ENCODE data around the gene ING4.

ING4 gene

DNA sequence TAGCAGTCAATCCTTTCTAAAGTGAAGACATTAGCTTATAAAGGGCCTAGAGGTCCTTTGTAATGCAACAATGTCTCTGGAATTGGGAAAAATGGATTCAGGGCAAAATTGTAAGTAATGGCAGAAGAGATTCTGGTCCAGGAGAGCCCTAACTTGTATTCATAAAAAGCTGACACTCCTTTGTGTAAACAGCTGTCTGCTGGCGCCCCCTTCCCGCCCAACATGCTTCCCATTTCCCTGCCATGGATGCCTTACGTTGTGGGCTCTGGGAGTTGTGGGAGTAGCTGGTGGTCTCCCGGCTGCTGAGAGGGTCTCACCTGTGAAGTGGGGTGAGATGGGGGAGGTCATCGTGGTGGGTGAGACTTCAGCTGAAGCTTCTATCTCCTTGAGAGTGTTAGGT lies 18.0 kb downstream of the ING4 start:
- TF ChIP-seq, protein P1, sequence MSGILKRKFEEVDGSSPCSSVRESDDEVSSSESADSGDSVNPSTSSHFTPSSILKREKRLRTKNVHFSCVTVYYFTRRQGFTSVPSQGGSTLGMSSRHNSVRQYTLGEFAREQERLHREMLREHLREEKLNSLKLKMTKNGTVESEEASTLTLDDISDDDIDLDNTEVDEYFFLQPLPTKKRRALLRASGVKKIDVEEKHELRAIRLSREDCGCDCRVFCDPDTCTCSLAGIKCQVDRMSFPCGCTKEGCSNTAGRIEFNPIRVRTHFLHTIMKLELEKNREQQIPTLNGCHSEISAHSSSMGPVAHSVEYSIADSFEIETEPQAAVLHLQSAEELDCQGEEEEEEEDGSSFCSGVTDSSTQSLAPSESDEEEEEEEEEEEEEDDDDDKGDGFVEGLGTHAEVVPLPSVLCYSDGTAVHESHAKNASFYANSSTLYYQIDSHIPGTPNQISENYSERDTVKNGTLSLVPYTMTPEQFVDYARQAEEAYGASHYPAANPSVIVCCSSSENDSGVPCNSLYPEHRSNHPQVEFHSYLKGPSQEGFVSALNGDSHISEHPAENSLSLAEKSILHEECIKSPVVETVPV (CRISPR knock-in tag; IDR thresholded peaks at IDR 0.05), result no peak
- TF ChIP-seq CSDC2 (CRISPR knock-in tag; IDR thresholded peaks at IDR 0.05) (no peak), ARNTL (CRISPR knock-in tag; IDR thresholded peaks at IDR 0.05; ENCODE audit: borderline replicate concordance, low read depth) (no peak), OSR1 (CRISPR knock-in tag; IDR thresholded peaks at IDR 0.05) (no peak), TCF4 (CRISPR knock-in tag; IDR thresholded peaks at IDR 0.05; ENCODE audit: borderline replicate concordance) (no peak), ZC3H10 (CRISPR knock-in tag; IDR thresholded peaks at IDR 0.05) (no peak), ESRRG (CRISPR knock-in tag; IDR thresholded peaks at IDR 0.05) (no peak), SNAI2 (CRISPR knock-in tag; IDR thresholded peaks at IDR 0.05) (no peak), ZFP30 (CRISPR knock-in tag; IDR thresholded peaks at IDR 0.05) (no peak), ZNF70 (CRISPR knock-in tag; IDR thresholded peaks at IDR 0.05) (no peak), BACH2 (CRISPR knock-in tag; IDR thresholded peaks at IDR 0.05; ENCODE audit: borderline replicate concordance) (no peak)
- TF ChIP-seq, protein P2, sequence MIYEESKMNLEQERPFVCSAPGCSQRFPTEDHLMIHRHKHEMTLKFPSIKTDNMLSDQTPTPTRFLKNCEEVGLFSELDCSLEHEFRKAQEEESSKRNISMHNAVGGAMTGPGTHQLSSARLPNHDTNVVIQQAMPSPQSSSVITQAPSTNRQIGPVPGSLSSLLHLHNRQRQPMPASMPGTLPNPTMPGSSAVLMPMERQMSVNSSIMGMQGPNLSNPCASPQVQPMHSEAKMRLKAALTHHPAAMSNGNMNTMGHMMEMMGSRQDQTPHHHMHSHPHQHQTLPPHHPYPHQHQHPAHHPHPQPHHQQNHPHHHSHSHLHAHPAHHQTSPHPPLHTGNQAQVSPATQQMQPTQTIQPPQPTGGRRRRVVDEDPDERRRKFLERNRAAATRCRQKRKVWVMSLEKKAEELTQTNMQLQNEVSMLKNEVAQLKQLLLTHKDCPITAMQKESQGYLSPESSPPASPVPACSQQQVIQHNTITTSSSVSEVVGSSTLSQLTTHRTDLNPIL (CRISPR knock-in tag; IDR thresholded peaks at IDR 0.05; ENCODE audit: low read depth), result no peak
- ATAC-seq, result peak; percentile 63; the same call in 2 of the 3 replicates

DNA sequence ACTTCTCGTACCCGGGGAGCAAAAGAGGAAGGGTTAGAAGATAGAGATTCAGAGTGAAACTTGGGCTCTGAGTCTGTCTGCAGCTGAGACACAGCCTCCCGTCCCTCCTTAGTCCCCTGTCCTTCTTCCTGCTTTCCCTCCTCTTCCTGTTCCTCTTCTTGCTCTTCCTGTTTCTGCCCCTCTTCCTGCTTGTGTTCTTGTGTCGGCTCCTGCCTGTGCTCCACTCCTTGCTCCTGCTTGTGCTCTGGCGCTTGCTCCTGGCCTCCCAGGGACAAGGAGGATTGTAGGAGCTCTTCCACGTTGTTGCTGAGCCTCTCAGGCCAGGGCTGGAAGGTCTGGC lies 18.7 kb downstream of the ING4 start:
- ATAC-seq, result no peak
- TF ChIP-seq OSR1 (CRISPR knock-in tag; IDR thresholded peaks at IDR 0.05) (no peak), CSDC2 (CRISPR knock-in tag; IDR thresholded peaks at IDR 0.05) (no peak), ZFP30 (CRISPR knock-in tag; IDR thresholded peaks at IDR 0.05) (no peak), ZNF70 (CRISPR knock-in tag; IDR thresholded peaks at IDR 0.05) (no peak), ESRRG (CRISPR knock-in tag; IDR thresholded peaks at IDR 0.05) (no peak), ZC3H10 (CRISPR knock-in tag; IDR thresholded peaks at IDR 0.05) (no peak), SNAI2 (CRISPR knock-in tag; IDR thresholded peaks at IDR 0.05) (no peak), RARB (CRISPR knock-in tag; IDR thresholded peaks at IDR 0.05) (no peak), PPARA (CRISPR knock-in tag; IDR thresholded peaks at IDR 0.05; ENCODE audit: borderline replicate concordance) (no peak), ZFP3 (CRISPR knock-in tag; IDR thresholded peaks at IDR 0.05) (no peak), ZNF565 (CRISPR knock-in tag; conservative IDR thresholded peaks at IDR 0.05; ENCODE audit: low read depth) (no peak), GLIS3 (CRISPR knock-in tag; IDR thresholded peaks at IDR 0.05) (no peak), ISL1 (CRISPR knock-in tag; IDR thresholded peaks at IDR 0.05) (no peak), TCF4 (CRISPR knock-in tag; IDR thresholded peaks at IDR 0.05; ENCODE audit: borderline replicate concordance) (no peak), ARNTL (CRISPR knock-in tag; IDR thresholded peaks at IDR 0.05; ENCODE audit: borderline replicate concordance, low read depth) (no peak)
- TF ChIP-seq, protein P3, sequence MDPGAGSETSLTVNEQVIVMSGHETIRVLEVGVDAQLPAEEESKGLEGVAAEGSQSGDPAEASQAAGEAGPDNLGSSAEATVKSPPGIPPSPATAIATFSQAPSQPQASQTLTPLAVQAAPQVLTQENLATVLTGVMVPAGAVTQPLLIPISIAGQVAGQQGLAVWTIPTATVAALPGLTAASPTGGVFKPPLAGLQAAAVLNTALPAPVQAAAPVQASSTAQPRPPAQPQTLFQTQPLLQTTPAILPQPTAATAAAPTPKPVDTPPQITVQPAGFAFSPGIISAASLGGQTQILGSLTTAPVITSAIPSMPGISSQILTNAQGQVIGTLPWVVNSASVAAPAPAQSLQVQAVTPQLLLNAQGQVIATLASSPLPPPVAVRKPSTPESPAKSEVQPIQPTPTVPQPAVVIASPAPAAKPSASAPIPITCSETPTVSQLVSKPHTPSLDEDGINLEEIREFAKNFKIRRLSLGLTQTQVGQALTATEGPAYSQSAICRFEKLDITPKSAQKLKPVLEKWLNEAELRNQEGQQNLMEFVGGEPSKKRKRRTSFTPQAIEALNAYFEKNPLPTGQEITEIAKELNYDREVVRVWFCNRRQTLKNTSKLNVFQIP (CRISPR knock-in tag; IDR thresholded peaks at IDR 0.05; ENCODE audit: borderline replicate concordance, low read depth), result no peak
- TF ChIP-seq, protein P4, sequence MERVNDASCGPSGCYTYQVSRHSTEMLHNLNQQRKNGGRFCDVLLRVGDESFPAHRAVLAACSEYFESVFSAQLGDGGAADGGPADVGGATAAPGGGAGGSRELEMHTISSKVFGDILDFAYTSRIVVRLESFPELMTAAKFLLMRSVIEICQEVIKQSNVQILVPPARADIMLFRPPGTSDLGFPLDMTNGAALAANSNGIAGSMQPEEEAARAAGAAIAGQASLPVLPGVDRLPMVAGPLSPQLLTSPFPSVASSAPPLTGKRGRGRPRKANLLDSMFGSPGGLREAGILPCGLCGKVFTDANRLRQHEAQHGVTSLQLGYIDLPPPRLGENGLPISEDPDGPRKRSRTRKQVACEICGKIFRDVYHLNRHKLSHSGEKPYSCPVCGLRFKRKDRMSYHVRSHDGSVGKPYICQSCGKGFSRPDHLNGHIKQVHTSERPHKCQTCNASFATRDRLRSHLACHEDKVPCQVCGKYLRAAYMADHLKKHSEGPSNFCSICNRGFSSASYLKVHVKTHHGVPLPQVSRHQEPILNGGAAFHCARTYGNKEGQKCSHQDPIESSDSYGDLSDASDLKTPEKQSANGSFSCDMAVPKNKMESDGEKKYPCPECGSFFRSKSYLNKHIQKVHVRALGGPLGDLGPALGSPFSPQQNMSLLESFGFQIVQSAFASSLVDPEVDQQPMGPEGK (CRISPR knock-in tag; IDR thresholded peaks at IDR 0.05; ENCODE audit: borderline replicate concordance), result no peak
- TF ChIP-seq, protein P2 (CRISPR knock-in tag; IDR thresholded peaks at IDR 0.05; ENCODE audit: low read depth), result no peak

DNA sequence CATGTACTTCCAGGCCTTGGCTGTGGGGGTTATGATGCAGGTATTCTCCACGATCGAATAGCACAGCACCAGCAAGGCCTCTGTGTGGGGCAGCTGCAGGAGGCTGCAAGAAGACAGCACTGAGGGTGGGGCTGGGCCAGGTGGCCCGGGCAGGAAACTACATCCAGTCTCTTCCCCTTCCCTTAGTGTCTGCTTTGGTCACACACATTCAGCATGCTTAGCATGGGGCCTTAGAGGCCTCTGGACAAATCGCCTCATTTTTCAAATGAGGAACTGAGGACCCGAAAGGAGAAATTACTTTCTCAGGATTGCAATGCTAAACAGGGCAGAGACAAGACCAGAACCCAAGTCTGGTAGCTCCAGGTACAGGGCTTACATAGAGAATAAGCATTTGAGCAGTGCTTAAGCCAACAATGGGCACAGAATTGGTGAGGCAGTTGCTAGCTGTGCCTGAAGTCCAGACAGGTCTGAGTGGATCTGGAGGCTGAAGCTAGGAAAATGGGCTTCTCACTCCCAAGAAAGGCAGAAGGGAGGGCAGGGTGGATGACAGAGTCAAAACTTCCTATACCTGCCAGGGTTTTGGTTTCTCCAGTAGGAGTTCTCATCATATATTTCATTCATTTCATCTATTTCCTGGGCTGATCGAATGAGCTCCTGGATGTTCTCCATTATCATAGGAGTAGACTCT lies 19.2 kb downstream of the ING4 start:
- TF ChIP-seq ZNF565 (CRISPR knock-in tag; conservative IDR thresholded peaks at IDR 0.05; ENCODE audit: low read depth) (no peak), TCF4 (CRISPR knock-in tag; IDR thresholded peaks at IDR 0.05; ENCODE audit: borderline replicate concordance) (no peak), BACH2 (CRISPR knock-in tag; IDR thresholded peaks at IDR 0.05; ENCODE audit: borderline replicate concordance) (no peak), GLIS3 (CRISPR knock-in tag; IDR thresholded peaks at IDR 0.05) (no peak), TOX (CRISPR knock-in tag; IDR thresholded peaks at IDR 0.05; ENCODE audit: borderline replicate concordance) (no peak), OSR1 (CRISPR knock-in tag; IDR thresholded peaks at IDR 0.05) (no peak), ESRRG (CRISPR knock-in tag; IDR thresholded peaks at IDR 0.05) (no peak)
- TF ChIP-seq, protein P3 (CRISPR knock-in tag; IDR thresholded peaks at IDR 0.05; ENCODE audit: borderline replicate concordance, low read depth), result no peak
- ATAC-seq, result no peak

Measured in SK-N-SH treated with all-trans-retinoic acid at 6 μM for 48 hours (cell line).